Inferior parietal cortex (tissue), 1 donor: ENCODE results near the gene RPTOR.

Experiments used
- DNase-seq: peaks from one replicate; pipeline ENCODE4 v3.0.0-alpha.2; 2016; ENCODE audit errors: extremely low spot score

The RPTOR gene

DNA sequence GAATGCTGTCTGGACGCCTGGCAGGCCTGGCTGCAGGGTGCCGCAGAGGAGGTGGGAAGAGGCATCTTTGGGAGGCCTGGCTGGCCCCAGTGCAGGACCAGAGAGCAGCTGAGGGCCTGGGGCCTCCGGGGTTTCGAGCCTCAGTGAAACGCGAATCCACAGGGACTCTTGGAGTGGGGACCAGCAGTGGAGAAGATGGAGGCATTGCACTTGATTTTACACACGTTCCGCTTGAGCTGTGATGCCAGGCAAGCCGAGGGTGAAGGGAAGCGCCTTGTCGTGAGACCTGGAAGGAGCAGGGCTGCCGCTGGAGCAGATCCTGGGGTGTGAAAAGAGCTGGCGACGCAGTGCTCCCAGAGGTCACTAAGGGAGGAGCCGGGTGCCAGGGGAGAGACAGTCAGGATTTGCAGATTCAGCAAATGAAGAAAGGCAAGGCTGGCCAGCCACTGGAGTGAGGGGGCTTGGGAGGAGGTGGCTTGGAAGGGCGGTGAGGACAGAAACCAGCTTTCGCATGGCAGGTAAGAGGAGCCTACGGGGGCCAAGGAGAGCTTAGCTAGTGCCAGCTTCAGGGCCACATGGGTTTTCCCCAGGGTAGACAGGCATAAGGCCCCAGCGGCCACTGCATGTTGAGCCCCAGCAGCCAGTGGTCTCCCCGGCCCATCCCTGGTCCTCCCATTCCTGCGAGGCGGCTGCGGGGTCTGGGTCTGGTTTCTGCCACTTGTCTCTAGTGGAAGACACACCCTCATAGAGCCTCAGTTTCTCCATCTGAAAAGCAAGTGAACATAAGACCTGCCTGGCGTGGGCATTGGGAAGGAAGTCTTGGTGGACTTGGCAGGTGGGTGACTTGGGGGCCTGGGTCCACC lies 271.8 kb downstream of the RPTOR start:
- DNase-seq = no peak

DNA sequence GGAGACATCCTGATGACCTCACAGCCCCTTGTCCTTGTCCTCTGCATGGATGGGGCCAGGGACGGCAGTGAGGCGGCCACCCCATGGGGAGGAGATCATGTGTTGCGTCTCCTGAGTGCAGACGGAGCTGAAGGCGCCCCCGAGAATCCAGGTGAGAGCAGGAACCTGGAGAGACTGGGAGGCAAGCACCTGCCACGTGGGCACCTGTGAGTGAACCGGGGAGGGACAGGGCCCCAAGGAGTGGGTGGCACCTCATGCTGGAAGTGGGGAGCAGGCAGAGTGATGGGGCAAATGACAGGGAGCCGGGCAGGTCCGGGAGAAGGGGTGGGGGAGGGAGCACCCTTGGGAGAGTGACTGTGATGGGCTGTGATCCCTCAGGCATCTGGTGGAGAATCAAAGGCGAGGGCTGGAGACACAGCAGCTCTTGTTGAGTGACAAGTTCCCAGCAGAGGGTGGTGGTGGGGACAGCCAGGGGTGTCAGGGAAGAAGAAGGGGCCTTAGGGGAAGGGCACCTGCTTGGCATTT lies 272.7 kb downstream of the RPTOR start:
- DNase-seq = no peak

DNA sequence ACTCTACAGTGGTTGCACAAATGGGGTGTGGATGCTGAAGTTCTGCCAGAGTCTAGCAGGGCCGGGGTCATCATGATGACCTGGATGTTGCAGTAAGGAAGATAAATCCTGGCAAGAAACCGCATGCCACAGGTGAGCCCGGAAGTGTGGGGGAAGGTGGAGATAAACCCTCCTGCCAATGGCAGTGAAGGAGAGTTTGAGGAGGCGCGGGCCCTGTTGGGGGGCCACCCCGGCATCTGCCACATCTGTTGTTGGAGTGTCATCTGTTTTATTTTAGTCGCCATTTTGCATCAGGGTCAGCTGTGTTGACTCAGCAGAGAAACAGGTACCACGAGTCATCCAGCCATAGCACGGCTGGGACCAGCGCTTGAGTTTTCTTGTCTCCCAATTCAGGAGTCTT lies 273.2 kb downstream of the RPTOR start:
- DNase-seq = no peak

GRCh38 chr17:80818871-80819270 lies 274.2 kb downstream of the RPTOR start:
- DNase-seq = no peak

- DNase-seq = no peak
Observed at GRCh38 chr17:80819422-80820164, 275.0 kb downstream of the RPTOR start.

GRCh38 chr17:80820331-80820730 lies 275.7 kb downstream of the RPTOR start:
- no peak for DNase-seq

DNA sequence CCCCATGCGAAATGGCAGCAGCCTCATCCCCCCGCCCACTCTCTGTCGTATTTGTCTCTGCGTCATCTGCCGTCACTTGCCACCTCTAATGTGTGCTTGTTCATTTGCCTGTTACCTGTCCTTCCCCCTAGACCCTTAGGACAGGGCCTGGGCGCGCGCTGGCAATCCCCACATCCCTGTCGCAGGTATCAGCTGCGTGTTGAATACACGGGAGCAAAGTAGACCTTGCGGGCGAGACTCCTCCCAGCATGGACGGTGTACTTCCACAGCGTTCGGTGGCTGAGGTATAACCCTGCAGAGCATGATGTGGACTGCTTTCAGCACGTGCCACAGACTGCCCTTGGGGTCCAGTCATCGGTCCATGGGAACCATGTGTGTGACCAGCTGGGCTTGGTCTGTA lies 276.9 kb downstream of the RPTOR start:
- DNase-seq = no peak

DNA sequence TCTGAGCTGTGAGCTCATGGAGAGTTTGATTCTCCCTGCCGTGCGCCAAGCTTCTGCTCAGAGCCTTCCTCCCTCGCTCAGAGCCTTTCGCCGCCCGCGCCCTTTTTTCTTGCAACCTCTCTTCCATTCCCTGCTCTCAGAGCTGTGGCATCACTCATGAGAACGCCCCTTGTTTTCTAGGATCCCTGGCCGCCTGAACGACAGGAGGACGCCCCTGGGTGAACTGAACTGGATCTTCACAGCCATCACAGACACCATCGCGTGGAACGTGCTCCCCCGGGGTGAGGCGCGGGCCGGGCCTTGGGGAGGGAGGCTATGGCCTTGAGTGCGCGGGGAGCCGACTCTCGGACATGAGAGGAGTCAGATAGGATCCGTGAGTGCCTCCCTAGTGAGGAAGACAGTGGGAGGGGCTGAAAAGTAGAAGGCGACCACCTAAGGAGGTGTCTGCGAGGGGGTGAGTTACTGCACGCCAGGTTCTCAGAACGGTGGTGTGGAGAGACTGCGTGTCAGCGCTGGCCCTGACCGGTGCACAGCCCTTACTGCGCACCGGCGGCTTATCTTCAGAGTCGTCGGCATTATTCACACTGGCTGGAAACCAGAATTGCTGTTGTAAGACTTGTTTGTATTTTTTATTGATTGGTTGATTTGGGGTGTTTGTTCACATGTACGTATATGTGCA lies 277.5 kb downstream of the RPTOR start:
- DNase-seq = no peak

GRCh38 chr17:80822700-80823410 lies 278.2 kb downstream of the RPTOR start:
- DNase-seq = no peak

GRCh38 chr17:80824549-80825470 lies 280.2 kb downstream of the RPTOR start:
- DNase-seq = no peak

DNA sequence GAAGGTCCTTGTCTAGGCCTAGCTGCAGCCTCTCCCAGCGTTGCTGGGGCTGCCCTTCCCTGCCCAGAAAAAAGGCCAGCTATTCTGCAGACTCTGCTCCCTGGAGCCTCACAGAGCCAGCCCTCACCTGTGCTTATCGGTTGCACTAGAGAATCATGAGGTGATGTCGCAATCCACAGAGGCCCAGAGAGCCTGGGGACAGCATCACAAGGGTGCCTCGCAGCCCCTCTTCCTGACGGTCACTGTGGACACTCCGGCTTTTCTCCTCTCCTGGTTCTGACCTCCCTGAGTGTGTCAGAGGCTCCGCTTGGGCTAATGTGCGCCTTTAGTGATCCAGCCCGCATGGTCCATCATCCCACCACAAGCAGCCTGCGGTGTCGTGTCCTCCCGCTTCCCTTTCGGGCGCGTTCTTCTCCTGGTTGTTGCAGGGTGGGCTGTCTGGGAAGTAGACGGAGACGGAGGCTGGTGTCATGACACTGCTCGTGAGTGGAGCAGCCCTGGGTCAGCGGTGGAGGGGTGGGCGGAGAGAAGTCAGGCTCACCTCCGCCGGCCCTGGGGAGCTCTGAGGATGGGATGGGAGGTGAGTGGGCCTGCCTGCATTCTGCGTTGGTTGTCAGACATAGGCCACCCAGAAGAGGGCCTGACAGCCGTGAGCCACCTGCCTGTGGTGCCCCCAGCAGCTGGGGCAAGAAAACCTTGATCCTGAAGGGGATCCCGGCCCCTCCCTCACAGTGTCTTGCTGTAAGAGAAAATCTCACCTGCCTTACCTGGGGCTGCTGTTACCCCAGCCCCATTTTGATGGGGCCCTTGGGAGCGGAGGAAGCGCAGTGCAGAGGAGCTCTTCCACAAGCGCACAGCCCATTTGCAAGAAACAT lies 281.1 kb downstream of the RPTOR start:
- DNase-seq = no peak

DNA sequence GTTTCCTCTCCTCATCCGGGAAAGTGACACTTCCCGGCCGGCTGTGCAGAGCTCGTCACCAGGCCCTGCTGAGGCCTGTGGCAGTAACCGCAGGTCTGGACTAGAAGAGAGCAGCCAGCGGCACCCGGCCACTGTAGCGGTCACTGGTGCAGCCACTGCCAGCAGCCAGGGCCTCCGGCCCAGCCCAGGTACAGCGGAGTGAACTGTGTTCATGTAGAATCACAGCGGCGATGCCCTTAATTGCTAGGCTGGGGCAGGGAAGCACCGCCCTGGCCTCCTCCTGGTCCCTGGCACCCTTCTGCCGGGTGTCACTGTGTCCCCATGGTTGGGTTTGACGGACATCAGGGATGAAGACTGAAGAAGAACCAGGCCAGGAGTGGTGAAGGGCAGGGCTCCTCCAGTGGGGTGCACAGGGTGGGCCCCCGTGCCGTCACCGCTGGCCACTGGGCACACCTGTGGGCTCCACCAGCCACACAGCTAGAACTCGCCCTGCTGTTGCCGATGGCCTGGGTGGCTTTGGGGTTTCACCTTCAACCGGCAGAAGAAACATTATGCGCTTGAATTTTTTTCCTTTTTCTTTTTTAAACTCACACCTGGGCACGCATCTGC lies 281.8 kb downstream of the RPTOR start:
- DNase-seq = no peak

GRCh38 chr17:80826955-80827645 lies 282.5 kb downstream of the RPTOR start:
- DNase-seq = peak; percentile 58

DNA sequence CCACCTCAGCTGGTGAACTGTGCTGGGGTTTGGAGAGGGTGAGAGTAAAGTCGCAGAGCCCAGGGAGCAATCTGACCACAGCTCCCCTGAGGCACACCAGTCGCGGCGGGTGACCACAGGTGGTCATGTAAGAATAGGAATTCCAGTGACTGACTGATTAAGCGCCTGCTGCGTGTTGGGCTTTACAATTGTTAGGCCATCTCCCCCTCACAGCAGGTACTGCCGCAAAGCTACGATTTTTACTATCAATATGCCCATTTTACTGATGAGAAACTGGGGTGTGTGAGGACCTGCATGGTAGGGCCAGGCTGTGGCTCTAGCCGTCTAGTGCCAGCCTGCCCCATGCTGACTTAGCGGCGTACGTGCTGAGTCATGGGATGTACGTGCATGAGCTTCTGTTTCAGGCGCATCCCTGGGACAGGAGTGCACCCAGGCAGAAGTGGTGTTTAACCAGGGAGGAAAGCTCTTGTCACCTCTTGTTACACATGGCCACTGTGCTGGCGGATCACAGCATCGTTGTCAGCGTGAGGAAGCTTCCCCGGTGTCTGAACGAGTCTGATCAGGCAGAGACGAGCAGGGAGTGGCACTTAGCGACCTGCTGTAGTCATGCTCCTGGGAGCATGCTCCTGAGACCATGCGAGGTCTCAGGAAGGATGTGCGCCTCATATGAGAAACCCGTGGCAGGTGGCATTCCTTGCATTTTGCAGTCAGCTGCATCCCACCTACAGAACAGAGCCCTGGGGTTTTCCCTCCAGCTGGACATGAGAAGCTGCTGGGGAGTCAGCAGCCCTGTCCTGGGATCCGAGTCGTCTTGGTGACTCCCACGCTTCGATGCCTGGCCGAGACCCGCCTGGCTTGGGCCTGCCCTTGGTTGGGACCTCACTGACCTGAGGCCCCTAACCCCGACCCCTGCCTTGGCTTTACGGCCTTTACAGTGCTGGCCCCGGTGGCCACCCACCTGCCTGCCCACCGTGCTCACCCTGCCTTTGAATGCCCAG lies 283.3 kb downstream of the RPTOR start:
- DNase-seq = no peak

GRCh38 chr17:80829166-80829813 lies 284.7 kb downstream of the RPTOR start:
- no peak for DNase-seq

DNA sequence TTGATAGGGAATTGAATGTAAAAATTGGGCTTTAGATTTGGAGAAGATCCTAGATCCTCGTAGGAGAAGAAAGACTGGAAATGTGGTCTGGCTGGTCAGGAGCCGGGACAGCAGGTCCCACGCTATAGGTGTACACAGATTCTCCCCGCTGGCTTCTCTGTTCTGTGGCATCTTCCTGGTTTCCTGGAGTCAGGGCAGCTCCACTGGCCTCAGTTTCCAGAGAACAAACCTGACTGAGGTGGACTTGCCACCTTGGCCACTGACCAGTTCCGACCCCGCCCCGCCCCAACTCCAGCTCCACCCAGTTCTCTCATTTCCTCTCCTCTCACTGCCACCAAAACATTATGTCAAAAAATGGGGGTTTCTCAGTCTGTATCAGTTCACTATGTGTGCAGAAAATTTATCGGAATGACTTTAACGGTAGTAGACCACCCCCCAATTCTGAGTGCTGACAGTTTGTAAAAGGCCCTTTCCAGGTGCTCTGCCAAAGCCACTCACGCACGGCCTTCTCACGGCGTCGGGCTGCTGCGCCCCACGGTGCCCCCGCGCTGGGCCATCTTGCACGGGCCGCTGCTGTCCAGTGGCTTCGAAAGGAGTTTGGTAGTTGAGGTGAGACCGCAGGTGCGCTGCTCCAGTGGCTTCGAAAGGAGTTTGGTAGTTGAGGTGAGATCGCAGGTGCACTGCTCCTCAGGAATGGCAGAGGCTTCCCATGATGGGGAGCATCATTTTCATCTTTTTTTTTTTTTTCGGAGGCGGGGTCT lies 285.6 kb downstream of the RPTOR start:
- DNase-seq = no peak
